Heart left ventricle (tissue), 16 donors: ENCODE results near the gene SMAD3. TPM values are rescaled to one million over a fixed set of nuclear protein-coding genes. Genes with fewer than 3 reads are reported as not detected.

Experiments used
- ATAC-seq, 4 donors: fragments of 200-7000 bp; cut with Tn5 transposase; one replicate each; pipeline ENCODE4 v1.9.1; 2020 to 2022; ENCODE audit warnings: moderate library complexity in 4 of 4, mild to moderate bottlenecking in 3 of 4, moderate number of reproducible peaks in 1 of 4
- DNase-seq, 5 donors: peaks; one replicate each; pipeline ENCODE4 v3.0.0-alpha.2; 2020
- H3K27ac ChIP-seq, 12 donors: fragments of 200-600 bp; sonication (generic) in 4 of 12; one replicate each; pipeline versions ENCODE4 v1.5.0 to v1.8.0; 2016 to 2022; ENCODE audit warnings: mild to moderate bottlenecking in 2 of 12
- H3K27me3 ChIP-seq, 9 donors: fragments of 200-600 bp; sonication (generic) in 2 of 9; one replicate each; pipeline versions ENCODE4 v1.5.1 to v1.8.0; 2016 to 2022; ENCODE audit warnings: mild to moderate bottlenecking in 3 of 9
- H3K36me3 ChIP-seq, 9 donors: fragments of 200-600 bp; sonication (generic) in 2 of 9; one replicate each; pipeline versions ENCODE4 v1.5.0 to v1.8.0; 2018 to 2022; ENCODE audit warnings: mild to moderate bottlenecking in 2 of 9
- H3K4me1 ChIP-seq, 12 donors: fragments of 200-600 bp; sonication (generic) in 4 of 12; one replicate each; pipeline versions ENCODE4 v1.5.0 to v1.8.0; 2016 to 2022; ENCODE audit warnings: mild to moderate bottlenecking in 3 of 12
- H3K4me3 ChIP-seq, 12 donors: fragments of 200-600 bp; sonication (generic) in 4 of 12; one replicate each; pipeline versions ENCODE4 v1.5.0 to v1.8.0; 2017 to 2022; ENCODE audit warnings: mild to moderate bottlenecking in 9 of 12, moderate library complexity in 4 of 12
- H3K9me3 ChIP-seq, 12 donors: fragments of 200-600 bp; sonication (generic) in 4 of 12; one replicate each; pipeline versions ENCODE4 v1.5.0 to v1.8.0; 2016 to 2022; ENCODE audit warnings: mild to moderate bottlenecking in 1 of 12
- CTCF ChIP-seq, 12 donors: fragments of 200-600 bp; sonication (generic) in 4 of 12; IDR thresholded peaks; one replicate each; pipeline versions ENCODE4 v1.5.0 to v1.8.0; 2018 to 2022; ENCODE audit warnings: antibody characterized with exemption in 12 of 12, mild to moderate bottlenecking in 5 of 12
- POLR2A ChIP-seq, 2 donors: fragments of 450-650 bp; IDR thresholded peaks; one replicate each; pipeline ENCODE4 v1.6.1; 2017; ENCODE audit warnings: antibody characterized with exemption in 2 of 2, mild to moderate bottlenecking in 2 of 2, moderate library complexity in 2 of 2
- WGBS, 4 donors: extraction: QIAGEN DNeasy Blood & Tissue Kit in 2 of 4; methylation state at CpG; one replicate each; pipeline versions ENCODE4 v1.1.5 to v1.1.7; 2013 to 2018; 5-methylcytosine and 5-hydroxymethylcytosine counted together
- intact Hi-C, 10 donors: fragments of 100-400 bp; cut with DNase I; formaldehyde crosslinking; loops; one replicate each; pipeline versions ENCODE4 v1.11.1 to v1.14.2; 2022
- polyA plus RNA-seq, 2 donors: library from polyadenylated mRNA; stranded (reverse); fragments of 200-250 nt; gene quantifications; one replicate each; pipeline ENCODE4 v1.2.3, GENCODE V29; 2013
- total RNA-seq, 9 donors: library from RNA; depleted of rRNA in 2 of 9; stranded (reverse); fragments of >200 nt in 2 of 9; fragmentation: NEBNext Ultra II Directional in 3 of 9; extraction: Animal tissue kit (Norgen Biotek cat#: 25700) in 3 of 9; gene quantifications; one replicate each; pipeline versions ENCODE4 v1.1.0 to v1.2.4, GENCODE V29; 2016 to 2023
- donor health status: ischemic (EF 13 %, LVEDD 7.1; RV severe dilation, severe dysfunction).
- donor health status: healthy with polysubstance abuse.
- donor health status: DM: no; HTN: yes; CAD: no.
- donor health status: DM: no; HTN: no; CAD: no.
- donor health status: ischemic (EF 25% LVEDD 6.9; RV normal size, moderate dysfunction).
- donor health status: ischemic (EF 25% LVEDD 5.7; RV mildly dilated, moderate dysfunction).
- donor health status: healthy.
- donor health status: DM: yes; HTN: yes; CAD: no.
- donor health status: ischemic (EF 35%, LVEDD 5.7; RV mildly dilated, moderate dysfunction).
- donor health status: nonischemic (EF 11% LVEDD 7.7; RV severe dilation, severe dysfunction).
- donor health status: DM: yes; HTN: yes; CAD: no.
- donor health status: PGD.
- donor health status: ischemic (EF 29% LVEDD 5.4; RV normal size, mild dysfunction).
- donor health status: nonischemic (EF 23%, LVEDD 6.1; RV moderate dilation, normal function).

The SMAD3 gene
- total and polyA plus RNA-seq, 11 donors: 5.6 to 34.3 (median 15.3) TPM

GRCh38 chr15:67198157-67198754 lies 132.9 kb downstream of the SMAD3 start:
- Histone ChIP-seq H3K9me3 (no peaks in the 10 kb centered on the region), H3K4me1 (peaks cover 3 to 60% (median 42%) of the 10 kb centered on the region in 12 donors), H3K4me3 (no peak overlapping the region), H3K36me3 (peaks cover 0 to 34% (median 17%) of the 10 kb centered on the region in 9 donors), H3K27ac (peak overlapping the region in 1 of 12 donors; percentile 18), H3K27me3 (no peaks in the 10 kb centered on the region)
- intact Hi-C loops: no loop called here
- TF ChIP-seq CTCF (IDR thresholded peaks at IDR 0.05) (no peak), POLR2A (IDR thresholded peaks at IDR 0.05) (no peak)
- ATAC-seq (no peak), DNase-seq (no peak)
- 97 to 98% (median 97%) methylated on average over 7 of the region's 7 CpGs for WGBS, 4 donors

GRCh38 chr15:67199391-67199790 lies 134.0 kb downstream of the SMAD3 start:
- TF ChIP-seq CTCF (IDR thresholded peaks at IDR 0.05) (no peak), POLR2A (IDR thresholded peaks at IDR 0.05) (no peak)
- Histone ChIP-seq H3K4me1 (peaks cover 0 to 51% (median 35%) of the 10 kb centered on the region in 12 donors), H3K36me3 (peaks cover 0 to 32% (median 19%) of the 10 kb centered on the region in 9 donors), H3K9me3 (no peaks in the 10 kb centered on the region), H3K4me3 (no peak overlapping the region), H3K27ac (no peak overlapping the region), H3K27me3 (no peaks in the 10 kb centered on the region)
- no peak for ATAC-seq
- intact Hi-C loops: no loop called here
- DNase-seq: no peak
- WGBS, 4 donors: 94 to 96% (median 95%) methylated on average over 4 of the region's 4 CpGs

- Histone ChIP-seq H3K36me3 (peaks cover 0 to 34% (median 20%) of the 10 kb centered on the region in 9 donors), H3K4me3 (no peak overlapping the region), H3K4me1 (peaks cover 0 to 44% (median 28%) of the 10 kb centered on the region in 12 donors), H3K27ac (peak overlapping the region in 3 of 12 donors; percentile 2 to 43 (median 3)), H3K27me3 (no peaks in the 10 kb centered on the region), H3K9me3 (no peaks in the 10 kb centered on the region)
- TF ChIP-seq CTCF (IDR thresholded peaks at IDR 0.05) (no peak), POLR2A (IDR thresholded peaks at IDR 0.05) (no peak)
- ATAC-seq (peak in 3 of 4 donors; percentile 25 to 45 (median 43)), DNase-seq (no peak)
- intact Hi-C loops: loop anchor here in 2 of 10 donors (2.0 to 5.0 kb wide), 2 partner anchors 52 to 55 kb away; partner anchors contain the start of genes AAGAB (in 2 of the 2) and IQCH (in 2 of the 2)
- 59 to 70% (median 65%) methylated on average over 8 of the region's 8 CpGs for WGBS, 4 donors
Observed at GRCh38 chr15:67199881-67200763, 134.7 kb downstream of the SMAD3 start.

- ATAC-seq (no peak), DNase-seq (no peak)
- Histone ChIP-seq H3K27ac (no peak overlapping the region), H3K4me3 (no peak overlapping the region), H3K4me1 (peaks cover 0 to 40% (median 26%) of the 10 kb centered on the region in 12 donors), H3K27me3 (no peaks in the 10 kb centered on the region), H3K36me3 (peaks cover 0 to 42% (median 30%) of the 10 kb centered on the region in 9 donors), H3K9me3 (no peaks in the 10 kb centered on the region)
- no peak for TF ChIP-seq CTCF (IDR thresholded peaks at IDR 0.05)
- TF ChIP-seq POLR2A (IDR thresholded peaks at IDR 0.05): no peak
- intact Hi-C loops: loop anchor here in 2 of 10 donors (2.0 to 5.0 kb wide), 2 partner anchors 51 to 54 kb away; partner anchors contain the start of genes AAGAB (in 2 of the 2) and IQCH (in 2 of the 2)
Observed at GRCh38 chr15:67201136-67201535, 135.7 kb downstream of the SMAD3 start.
